ENCODE results near the gene TCF25.

DNA sequence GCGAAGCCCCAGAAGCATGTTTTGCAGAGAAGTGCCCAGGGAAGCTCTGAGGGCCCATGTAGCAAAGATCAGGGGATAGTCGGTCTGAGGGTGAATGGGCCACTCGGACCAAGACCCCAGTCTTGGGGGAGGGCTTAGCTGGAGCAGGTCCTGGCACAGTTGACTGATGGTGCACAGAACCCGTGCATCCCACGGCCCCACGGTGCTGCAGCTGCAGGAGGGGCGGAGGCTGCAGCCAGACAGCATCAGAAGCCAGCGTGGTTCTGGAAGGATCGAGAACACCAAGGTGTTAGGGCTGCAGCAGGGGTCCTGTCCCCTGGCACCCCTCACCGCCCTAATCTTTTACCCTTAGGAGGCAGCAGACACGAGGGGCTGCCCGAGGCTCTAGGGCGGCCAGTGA, 38.8 kb downstream of the TCF25 start:
- TF ChIP-seq, protein P1, sequence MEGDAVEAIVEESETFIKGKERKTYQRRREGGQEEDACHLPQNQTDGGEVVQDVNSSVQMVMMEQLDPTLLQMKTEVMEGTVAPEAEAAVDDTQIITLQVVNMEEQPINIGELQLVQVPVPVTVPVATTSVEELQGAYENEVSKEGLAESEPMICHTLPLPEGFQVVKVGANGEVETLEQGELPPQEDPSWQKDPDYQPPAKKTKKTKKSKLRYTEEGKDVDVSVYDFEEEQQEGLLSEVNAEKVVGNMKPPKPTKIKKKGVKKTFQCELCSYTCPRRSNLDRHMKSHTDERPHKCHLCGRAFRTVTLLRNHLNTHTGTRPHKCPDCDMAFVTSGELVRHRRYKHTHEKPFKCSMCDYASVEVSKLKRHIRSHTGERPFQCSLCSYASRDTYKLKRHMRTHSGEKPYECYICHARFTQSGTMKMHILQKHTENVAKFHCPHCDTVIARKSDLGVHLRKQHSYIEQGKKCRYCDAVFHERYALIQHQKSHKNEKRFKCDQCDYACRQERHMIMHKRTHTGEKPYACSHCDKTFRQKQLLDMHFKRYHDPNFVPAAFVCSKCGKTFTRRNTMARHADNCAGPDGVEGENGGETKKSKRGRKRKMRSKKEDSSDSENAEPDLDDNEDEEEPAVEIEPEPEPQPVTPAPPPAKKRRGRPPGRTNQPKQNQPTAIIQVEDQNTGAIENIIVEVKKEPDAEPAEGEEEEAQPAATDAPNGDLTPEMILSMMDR (IDR thresholded peaks at IDR 0.05 in 4 of 5, conservative IDR thresholded peaks at IDR 0.05 in 1 of 5) = no peak
- TF ChIP-seq POLR2A (IDR thresholded peaks at IDR 0.05) = no peak

All from gastrocnemius medialis (tissue), 4 donors.